T-helper 17 cell (primary cell): Measurements from ENCODE around the gene PLAC8L1. TPM values are rescaled to one million over a fixed set of nuclear protein-coding genes. Genes with fewer than 3 reads are reported as not detected.

ENCODE experiments used
- ATAC-seq: fragments of 150-1000 bp; cut with Tn5 transposase; 2 replicates; pipeline ENCODE4 v1.10.0; 2021; ENCODE audit warnings: mild to moderate bottlenecking, moderate library complexity
- DNase-seq, 3 donors: peaks; one replicate each; pipeline versions ENCODE4 v3.0.0 to v3.0.0-alpha.2; 2020 to 2021
- H3K9me3 ChIP-seq: one replicate; pipeline ENCODE4 v1.7.0; 2013; ENCODE audit warnings: low read length, mild to moderate bottlenecking; ENCODE audit not compliant: control insufficient read depth, poor library complexity, severe bottlenecking
- H3K27ac Mint-ChIP-seq: one replicate; pipeline ENCODE4 v1.8.0; 2022; ENCODE audit warnings: mild to moderate bottlenecking, moderate library complexity, mixed read lengths
- H3K27me3 Mint-ChIP-seq: one replicate; pipeline ENCODE4 v1.8.0; 2022; ENCODE audit warnings: mixed read lengths
- H3K36me3 Mint-ChIP-seq: one replicate; pipeline ENCODE4 v1.8.0; 2022; ENCODE audit warnings: low read depth, mixed read lengths
- H3K4me1 Mint-ChIP-seq: one replicate; pipeline ENCODE4 v1.8.0; 2022; ENCODE audit warnings: mild to moderate bottlenecking, mixed read lengths
- H3K4me3 Mint-ChIP-seq: one replicate; pipeline ENCODE4 v1.8.0; 2022; ENCODE audit warnings: mild to moderate bottlenecking, moderate library complexity, mixed read lengths
- total RNA-seq, 4 donors: library from RNA in 2 of 4; stranded (reverse) in 2 of 4; gene quantifications; one replicate each; pipeline ENCODE4 v1.2.3 and lab custom pipeline; 2022 to 2026

The PLAC8L1 gene
- total RNA-seq, 2 donors from 2014 or later, result 0.94 TPM; not detected in 1

DNA sequence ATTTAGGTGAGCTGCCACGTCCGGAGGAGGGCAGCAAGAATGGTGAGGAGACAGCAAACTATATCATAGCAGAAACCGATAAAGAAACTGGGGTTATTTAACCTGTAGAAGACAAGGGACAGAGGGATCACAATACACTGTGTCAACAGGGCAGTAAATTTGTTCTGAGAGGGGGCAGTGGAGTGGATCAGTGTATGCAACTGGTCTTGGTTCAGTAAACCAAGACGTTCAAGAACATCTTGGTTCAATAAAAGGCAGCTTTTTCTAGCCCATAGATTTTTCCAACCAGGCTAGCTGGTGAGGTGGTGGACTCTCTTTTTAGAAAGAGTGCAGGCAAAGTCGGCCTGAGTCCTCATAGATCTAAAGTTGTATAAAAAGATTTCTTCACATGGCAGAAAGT lies 55.3 kb downstream of the PLAC8L1 start:
- peaks cover 39% of the 10 kb centered on the region for H3K27me3 Mint-ChIP-seq
- H3K9me3 ChIP-seq, result no peaks in the 10 kb centered on the region
- H3K4me3 Mint-ChIP-seq, result no peak overlapping the region
- no peak overlapping the region for H3K27ac Mint-ChIP-seq
- H3K36me3 Mint-ChIP-seq, result peaks cover 2% of the 10 kb centered on the region
- DNase-seq (no peak), ATAC-seq (no peak)
- no peaks in the 10 kb centered on the region for H3K4me1 Mint-ChIP-seq

DNA sequence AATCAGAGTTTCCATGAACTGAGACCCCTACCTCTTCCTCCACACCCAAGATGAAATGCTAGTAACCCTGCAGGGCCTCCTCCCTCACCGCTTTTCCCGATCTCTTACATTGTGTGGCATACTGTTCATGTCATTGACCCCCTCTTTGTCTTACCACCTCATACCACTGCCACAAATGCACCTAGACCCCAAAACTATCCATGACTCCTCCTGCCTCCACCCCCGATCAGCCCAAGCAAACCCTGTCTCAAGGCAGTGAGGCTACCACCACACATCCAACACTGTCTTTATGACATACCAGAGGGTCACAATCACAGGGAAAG lies 55.7 kb downstream of the PLAC8L1 start:
- ATAC-seq (no peak), DNase-seq (no peak)
- Mint-ChIP-seq H3K27me3 (peaks cover 37% of the 10 kb centered on the region), H3K4me1 (no peaks in the 10 kb centered on the region), H3K27ac (no peak overlapping the region), H3K4me3 (no peak overlapping the region), H3K36me3 (peaks cover 2% of the 10 kb centered on the region)
- H3K9me3 ChIP-seq, result no peaks in the 10 kb centered on the region

DNA sequence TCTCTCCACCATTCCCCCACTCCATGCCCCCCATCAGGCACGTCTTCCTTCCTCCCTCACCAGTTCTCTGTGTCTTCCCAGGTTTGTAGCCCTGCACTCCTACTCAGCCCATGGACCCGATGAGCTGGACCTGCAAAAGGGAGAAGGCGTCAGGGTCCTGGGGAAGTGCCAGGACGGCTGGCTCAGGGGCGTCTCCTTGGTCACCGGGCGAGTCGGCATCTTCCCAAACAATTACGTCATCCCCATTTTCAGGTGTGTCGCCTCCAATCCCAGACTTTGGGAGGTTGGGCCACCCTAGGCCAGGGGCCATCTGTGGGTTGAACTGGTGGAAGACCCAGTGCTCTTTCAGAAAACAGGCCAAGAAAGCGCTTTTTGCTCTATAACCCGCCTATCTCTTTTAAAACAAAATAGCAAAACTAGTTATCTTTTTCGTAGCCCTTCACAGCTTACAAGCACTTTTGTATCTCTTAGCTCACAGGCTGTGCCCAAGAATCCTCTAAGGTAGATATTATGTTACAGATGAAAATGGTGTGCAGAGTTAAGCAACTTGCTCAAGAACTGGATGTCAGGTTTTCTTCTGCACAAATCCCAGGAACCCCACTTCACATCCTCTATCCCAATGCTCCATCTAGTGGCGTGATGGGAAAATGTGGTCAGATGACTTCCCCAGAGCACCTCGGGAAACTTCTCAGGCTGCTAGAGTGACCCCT lies 56.2 kb downstream of the PLAC8L1 start:
- Mint-ChIP-seq H3K4me1 (no peaks in the 10 kb centered on the region), H3K27ac (no peak overlapping the region), H3K4me3 (no peak overlapping the region), H3K27me3 (peaks cover 32% of the 10 kb centered on the region), H3K36me3 (peaks cover 2% of the 10 kb centered on the region)
- no peaks in the 10 kb centered on the region for H3K9me3 ChIP-seq
- ATAC-seq (no peak), DNase-seq (no peak)

DNA sequence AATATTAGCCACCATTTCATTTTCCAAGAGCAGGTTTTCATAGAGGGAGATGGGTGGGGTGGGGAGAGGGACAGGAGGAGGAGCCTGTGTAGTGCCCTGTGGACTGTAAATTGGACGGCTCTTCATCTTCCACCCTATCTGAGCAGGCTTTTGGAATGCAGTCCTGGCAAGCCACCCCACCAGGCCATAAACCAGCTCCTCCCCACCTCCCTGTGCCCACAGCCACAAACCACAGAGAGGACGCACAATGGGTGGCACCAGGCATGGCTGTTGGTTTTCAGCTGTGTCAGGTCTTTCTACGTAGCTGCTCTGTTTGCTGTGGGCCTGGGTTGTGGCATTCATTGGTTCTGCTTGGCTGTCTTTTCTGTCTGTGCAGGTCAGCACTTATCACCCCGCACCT lies 58.0 kb downstream of the PLAC8L1 start:
- Mint-ChIP-seq H3K4me3 (no peak overlapping the region), H3K36me3 (peaks cover 2% of the 10 kb centered on the region), H3K4me1 (no peaks in the 10 kb centered on the region), H3K27ac (no peak overlapping the region), H3K27me3 (peaks cover 27% of the 10 kb centered on the region)
- ATAC-seq (no peak), DNase-seq (no peak)
- no peaks in the 10 kb centered on the region for H3K9me3 ChIP-seq

DNA sequence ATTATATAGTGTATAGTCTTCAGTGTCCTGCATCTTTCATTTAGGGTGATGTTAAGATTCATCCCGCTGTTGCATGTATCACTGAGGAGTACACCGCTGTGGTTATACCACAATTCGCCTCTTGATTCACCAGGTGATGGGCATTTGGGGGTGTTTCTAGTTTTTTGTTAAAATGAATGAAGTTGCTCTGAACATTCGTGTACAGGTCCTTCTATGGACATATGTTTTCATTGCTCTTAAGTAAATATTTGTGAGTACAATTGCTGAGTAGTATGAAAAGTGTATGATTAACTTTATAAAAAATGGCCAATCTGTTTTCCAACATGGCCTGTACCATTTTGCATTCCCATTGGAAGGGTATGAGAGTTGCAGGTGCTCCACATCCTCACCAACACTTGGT lies 61.7 kb downstream of the PLAC8L1 start:
- ATAC-seq (no peak), DNase-seq (no peak)
- H3K9me3 ChIP-seq, result no peaks in the 10 kb centered on the region
- Mint-ChIP-seq H3K27me3 (peaks cover 3% of the 10 kb centered on the region), H3K4me1 (no peaks in the 10 kb centered on the region), H3K4me3 (no peak overlapping the region), H3K36me3 (no peaks in the 10 kb centered on the region), H3K27ac (no peak overlapping the region)

DNA sequence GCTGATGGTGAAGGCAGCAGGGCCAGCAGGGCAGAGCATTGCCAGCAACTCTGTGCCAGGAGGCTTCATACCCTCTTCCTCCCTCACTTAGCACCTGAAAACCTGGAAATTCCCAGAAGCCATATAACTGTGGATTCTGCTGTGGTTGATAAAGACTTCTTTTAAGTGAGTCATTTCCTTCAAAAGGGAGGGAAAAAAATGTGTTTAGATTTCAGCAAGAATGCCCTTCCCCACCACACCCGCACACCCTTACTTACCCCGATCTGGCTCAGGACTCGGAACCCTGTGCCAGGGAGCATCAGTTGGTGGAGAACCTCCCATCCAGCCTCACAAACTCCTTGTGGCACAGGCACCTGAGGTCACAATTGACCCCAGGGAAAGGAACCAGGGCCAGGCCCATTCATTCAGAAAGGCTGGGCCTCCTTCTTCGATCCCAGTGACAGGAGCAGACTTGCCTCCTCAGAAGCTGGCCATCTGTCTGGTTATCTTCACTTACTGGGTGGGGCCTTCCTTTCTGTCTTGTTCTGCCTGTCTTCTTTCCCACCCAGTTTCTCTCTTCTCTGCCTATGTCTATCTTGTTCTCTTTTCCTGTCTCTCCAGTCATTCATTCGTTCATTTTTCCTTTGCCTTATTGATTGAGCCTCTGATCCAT lies 62.6 kb downstream of the PLAC8L1 start:
- H3K36me3 Mint-ChIP-seq, result no peaks in the 10 kb centered on the region
- DNase-seq, result no peak
- no peak overlapping the region for H3K27ac Mint-ChIP-seq
- no peak for ATAC-seq
- H3K4me1 Mint-ChIP-seq, result no peaks in the 10 kb centered on the region
- no peaks in the 10 kb centered on the region for H3K27me3 Mint-ChIP-seq
- H3K4me3 Mint-ChIP-seq, result no peak overlapping the region
- H3K9me3 ChIP-seq, result no peaks in the 10 kb centered on the region

DNA sequence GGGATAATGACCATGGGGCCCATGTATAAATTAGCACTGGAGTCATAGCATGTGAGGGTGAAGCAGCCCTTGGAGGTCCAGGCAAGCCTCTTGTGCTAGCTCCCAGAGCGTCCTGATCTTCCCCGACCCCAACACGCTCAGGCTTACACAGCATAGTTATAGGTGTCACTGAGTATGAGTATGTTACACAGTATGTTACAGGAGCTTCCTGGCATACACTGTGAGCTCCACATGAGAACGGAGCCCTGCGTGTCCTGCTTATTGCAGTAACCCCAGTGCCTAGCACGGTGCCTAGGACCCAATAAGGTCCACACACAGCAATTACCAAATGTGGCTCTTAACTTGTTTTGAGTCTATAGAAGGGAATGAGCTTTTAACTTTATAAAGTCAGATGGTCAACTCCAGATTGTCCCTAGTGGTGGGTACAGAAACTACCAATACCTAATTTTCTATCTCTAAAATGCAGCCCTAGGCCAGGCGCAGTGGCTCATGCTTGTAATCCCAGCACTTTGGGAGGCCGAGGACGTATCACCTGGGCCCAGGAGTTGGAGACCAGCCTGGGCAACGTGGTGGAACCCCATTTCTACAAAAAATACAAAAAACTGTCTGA lies 64.1 kb downstream of the PLAC8L1 start:
- ATAC-seq, result no peak
- Mint-ChIP-seq H3K27ac (no peak overlapping the region), H3K36me3 (no peaks in the 10 kb centered on the region), H3K4me3 (no peak overlapping the region), H3K27me3 (no peaks in the 10 kb centered on the region), H3K4me1 (no peaks in the 10 kb centered on the region)
- H3K9me3 ChIP-seq, result no peaks in the 10 kb centered on the region
- DNase-seq, result no peak

DNA sequence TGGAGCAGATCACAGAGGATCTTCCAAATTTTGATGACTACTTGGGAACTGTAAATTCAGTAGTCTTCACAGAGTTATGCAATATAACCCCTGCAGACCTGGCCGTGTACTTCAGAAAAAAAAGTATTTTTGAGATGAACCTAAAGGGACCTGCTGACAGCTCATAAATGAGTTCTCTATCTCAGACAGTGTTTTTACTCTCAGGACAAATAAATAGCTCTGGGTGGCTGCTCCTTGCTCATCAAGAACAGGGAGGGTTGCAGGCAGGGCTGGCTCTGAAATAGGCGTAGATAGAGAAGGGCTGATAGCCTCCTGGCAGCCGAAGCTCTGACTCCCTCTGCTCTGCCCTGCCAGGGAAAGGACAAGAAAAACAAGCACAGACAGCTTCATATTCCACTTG lies 64.8 kb downstream of the PLAC8L1 start:
- H3K9me3 ChIP-seq, result no peaks in the 10 kb centered on the region
- H3K4me1 Mint-ChIP-seq, result no peaks in the 10 kb centered on the region
- DNase-seq (no peak), ATAC-seq (no peak)
- H3K4me3 Mint-ChIP-seq, result no peak overlapping the region
- H3K27ac Mint-ChIP-seq, result no peak overlapping the region
- H3K36me3 Mint-ChIP-seq, result no peaks in the 10 kb centered on the region
- peaks cover 6% of the 10 kb centered on the region for H3K27me3 Mint-ChIP-seq

DNA sequence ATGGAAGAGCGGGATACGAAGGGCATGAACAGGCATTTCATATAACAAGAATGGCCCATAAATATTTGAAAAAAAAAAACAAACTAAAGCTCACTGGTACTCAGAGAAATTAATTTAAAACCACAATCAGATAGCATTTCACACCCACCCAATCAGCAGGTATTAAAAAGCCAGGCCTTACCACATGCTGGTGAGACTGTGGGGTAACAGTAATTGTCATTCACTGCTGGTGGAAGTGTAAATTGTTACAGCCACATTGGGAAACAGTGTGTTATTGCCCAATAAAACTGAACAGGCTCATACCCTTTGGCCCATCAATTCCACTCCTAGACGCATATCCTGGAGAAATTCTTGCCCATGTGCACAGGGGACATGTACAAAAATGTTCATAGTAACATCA lies 66.0 kb downstream of the PLAC8L1 start:
- ATAC-seq (no peak), DNase-seq (no peak)
- Mint-ChIP-seq H3K4me1 (no peaks in the 10 kb centered on the region), H3K27ac (no peak overlapping the region), H3K4me3 (no peak overlapping the region), H3K27me3 (peaks cover 7% of the 10 kb centered on the region), H3K36me3 (no peaks in the 10 kb centered on the region)
- no peaks in the 10 kb centered on the region for H3K9me3 ChIP-seq

DNA sequence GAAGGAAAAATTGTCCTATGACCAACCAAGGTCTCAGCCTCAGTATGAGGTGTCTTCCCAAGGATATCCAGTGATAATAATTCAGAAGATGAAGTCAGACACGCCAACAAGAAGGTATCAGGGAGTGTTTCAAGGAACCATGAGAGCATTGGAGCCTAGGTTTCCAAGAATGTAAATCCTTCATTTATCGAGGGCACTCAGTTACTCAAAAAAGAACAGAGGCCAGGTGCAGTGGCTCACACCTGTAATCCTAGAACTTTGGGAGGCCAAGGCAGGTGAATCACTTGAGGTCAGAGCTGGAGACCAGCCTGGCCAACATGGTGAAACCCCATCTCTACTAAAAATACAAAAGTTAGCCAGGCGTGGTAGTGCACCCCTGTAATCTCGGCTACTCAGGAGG lies 70.8 kb downstream of the PLAC8L1 start:
- H3K27me3 Mint-ChIP-seq, result peaks cover 11% of the 10 kb centered on the region
- no peak for DNase-seq
- no peaks in the 10 kb centered on the region for H3K36me3 Mint-ChIP-seq
- ATAC-seq, result no peak
- H3K4me1 Mint-ChIP-seq, result no peaks in the 10 kb centered on the region
- no peak overlapping the region for H3K4me3 Mint-ChIP-seq
- H3K9me3 ChIP-seq, result no peaks in the 10 kb centered on the region
- H3K27ac Mint-ChIP-seq, result no peak overlapping the region

Other genes starting within 250 kb of the PLAC8L1 start
- not detected for gene GRXCR2, start 232.6 kb downstream of the PLAC8L1 start, total RNA-seq
- gene SH3RF2, start 169.0 kb downstream of the PLAC8L1 start, total RNA-seq, result under 1 TPM in 1 of 2 donors, not detected in 1; 0.60 TPM
- 10 to 100 TPM; 59.3 to 71.0 TPM for gene LARS1, start 77.1 kb upstream of the PLAC8L1 start, total RNA-seq
- gene RBM27, start 98.0 kb upstream of the PLAC8L1 start, total RNA-seq, result 10 to 100 TPM; 21.6 to 25.9 TPM
- not detected for gene POU4F3, start 233.3 kb upstream of the PLAC8L1 start, total RNA-seq